ENCODE data around the gene YWHAE. TPM values are rescaled to one million over a fixed set of nuclear protein-coding genes. Genes with fewer than 3 reads are reported as not detected.
"Not testable (repeated sequence)": the region's sequence is repeated elsewhere in the genome, so short reads cannot be mapped to it uniquely, and the experiment has no call there.

The YWHAE gene
- total RNA-seq, 2 experiments from 2014 or later = 267 to 646 TPM

DNA sequence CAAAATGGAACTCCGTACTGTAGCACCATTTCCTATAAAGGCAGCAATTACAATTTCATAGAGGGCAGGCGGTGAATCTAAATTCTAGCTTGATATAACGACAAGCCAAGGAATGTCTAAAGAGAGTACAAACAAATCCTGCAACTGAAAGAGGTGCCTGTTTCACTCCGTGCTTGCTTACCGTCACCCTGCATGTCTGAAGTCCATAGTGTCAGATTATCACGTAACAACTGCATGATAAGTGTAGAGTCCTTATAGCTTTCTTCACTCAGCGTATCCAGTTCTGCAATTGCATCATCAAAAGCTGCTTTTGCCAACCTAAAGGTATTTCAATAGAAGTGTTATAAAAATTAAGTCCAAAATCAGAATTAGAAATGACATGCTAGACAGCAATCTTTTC lies 46.0 kb downstream of the YWHAE start:
- ChIA-PET POLR2A (no interaction called here), CTCF (ENCODE audit: unreplicated experiment) (no interaction called here)
- H3K4me2 ChIP-seq (ENCODE audit: low read length) = no peak overlapping the region
- H3K4me3 ChIP-seq (ENCODE audit: low read depth, low read length, poor library complexity, severe bottlenecking) = no peak overlapping the region
- no peaks in the 10 kb centered on the region for H3K4me1 ChIP-seq (ENCODE audit: insufficient read depth, low read length, poor library complexity, severe bottlenecking)
- no peaks in the 10 kb centered on the region; the same call in 1 of the 2 replicates for H4K20me1 ChIP-seq (ENCODE audit: insufficient read depth, low read length)
- peaks cover 34% of the 10 kb centered on the region; the same call in 1 of the 2 replicates for H3K79me2 ChIP-seq (ENCODE audit: insufficient read depth, low read depth, low read length)
- no peak overlapping the region for H3K27ac ChIP-seq (ENCODE audit: low read depth, low read length, poor library complexity, severe bottlenecking)
- TF ChIP-seq EZH2phosphoT487 (IDR thresholded peaks at IDR 0.05; ENCODE audit: borderline replicate concordance, low read depth, low read length) = no peak
- TF ChIP-seq, protein P1, sequence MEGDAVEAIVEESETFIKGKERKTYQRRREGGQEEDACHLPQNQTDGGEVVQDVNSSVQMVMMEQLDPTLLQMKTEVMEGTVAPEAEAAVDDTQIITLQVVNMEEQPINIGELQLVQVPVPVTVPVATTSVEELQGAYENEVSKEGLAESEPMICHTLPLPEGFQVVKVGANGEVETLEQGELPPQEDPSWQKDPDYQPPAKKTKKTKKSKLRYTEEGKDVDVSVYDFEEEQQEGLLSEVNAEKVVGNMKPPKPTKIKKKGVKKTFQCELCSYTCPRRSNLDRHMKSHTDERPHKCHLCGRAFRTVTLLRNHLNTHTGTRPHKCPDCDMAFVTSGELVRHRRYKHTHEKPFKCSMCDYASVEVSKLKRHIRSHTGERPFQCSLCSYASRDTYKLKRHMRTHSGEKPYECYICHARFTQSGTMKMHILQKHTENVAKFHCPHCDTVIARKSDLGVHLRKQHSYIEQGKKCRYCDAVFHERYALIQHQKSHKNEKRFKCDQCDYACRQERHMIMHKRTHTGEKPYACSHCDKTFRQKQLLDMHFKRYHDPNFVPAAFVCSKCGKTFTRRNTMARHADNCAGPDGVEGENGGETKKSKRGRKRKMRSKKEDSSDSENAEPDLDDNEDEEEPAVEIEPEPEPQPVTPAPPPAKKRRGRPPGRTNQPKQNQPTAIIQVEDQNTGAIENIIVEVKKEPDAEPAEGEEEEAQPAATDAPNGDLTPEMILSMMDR (conservative IDR thresholded peaks at IDR 0.05; ENCODE audit: low read length) = no peak
- no peaks in the 10 kb centered on the region for H3K9me2 ChIP-seq (ENCODE audit: insufficient read depth, low read length)
- intact Hi-C loops (cut with micrococcal nuclease; ENCODE audit: unreplicated experiment) = no loop called here
- H3K36me3 ChIP-seq (ENCODE audit: insufficient read depth, low read length) = peaks cover 93% of the 10 kb centered on the region
- H3K9me3 ChIP-seq (ENCODE audit: low read length) = no peaks in the 10 kb centered on the region
- no peak for DNase-seq (ENCODE audit: low spot score)
- BruUV-seq (replicated peaks) = TSS peak; percentile 50
- H2AFZ ChIP-seq (ENCODE audit: low read length) = no peak overlapping the region

DNA sequence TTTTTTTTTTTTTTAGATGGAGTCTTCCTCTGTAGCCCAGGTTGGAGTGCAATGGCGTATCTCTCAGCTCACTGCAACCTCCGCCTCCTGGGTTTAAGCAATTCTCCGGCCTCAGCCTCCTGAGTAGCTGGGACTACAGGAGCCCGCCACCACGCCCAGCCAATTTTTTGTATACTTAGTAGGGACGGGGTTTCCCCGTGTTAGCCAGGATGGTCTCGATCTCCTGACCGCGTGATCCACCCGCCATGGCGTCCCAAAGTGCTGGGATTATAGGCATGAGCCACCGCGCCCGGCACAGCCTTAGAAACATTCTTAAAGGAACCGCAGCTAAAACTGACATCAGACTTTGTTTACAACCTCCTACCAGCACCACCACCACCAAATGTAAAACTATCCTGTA lies 47.5 kb downstream of the YWHAE start:
- H2AFZ ChIP-seq (ENCODE audit: low read length); H3K4me3 ChIP-seq (ENCODE audit: low read depth, low read length, poor library complexity, severe bottlenecking); intact Hi-C loops (cut with micrococcal nuclease; ENCODE audit: unreplicated experiment); H3K27ac ChIP-seq (ENCODE audit: low read depth, low read length, poor library complexity, severe bottlenecking); POLR2A ChIA-PET; H3K9me3 ChIP-seq (ENCODE audit: low read length); H3K4me2 ChIP-seq (ENCODE audit: low read length); DNase-seq (ENCODE audit: low spot score); H3K9me2 ChIP-seq (ENCODE audit: insufficient read depth, low read length); BruUV-seq (replicated peaks); H3K4me1 ChIP-seq (ENCODE audit: insufficient read depth, low read length, poor library complexity, severe bottlenecking); H4K20me1 ChIP-seq (ENCODE audit: insufficient read depth, low read length): not testable (repeated sequence)
- peaks cover 92% of the 10 kb centered on the region for H3K36me3 ChIP-seq (ENCODE audit: insufficient read depth, low read length)
- H3K79me2 ChIP-seq (ENCODE audit: insufficient read depth, low read depth, low read length) = peaks cover 39% of the 10 kb centered on the region; the same call in 1 of the 2 replicates
- CTCF ChIA-PET (ENCODE audit: unreplicated experiment) = interaction anchor here (0.6 kb wide), 1 partner anchor 26 kb away, joined by 4 read pairs; no protein-coding TSS in a partner anchor

DNA sequence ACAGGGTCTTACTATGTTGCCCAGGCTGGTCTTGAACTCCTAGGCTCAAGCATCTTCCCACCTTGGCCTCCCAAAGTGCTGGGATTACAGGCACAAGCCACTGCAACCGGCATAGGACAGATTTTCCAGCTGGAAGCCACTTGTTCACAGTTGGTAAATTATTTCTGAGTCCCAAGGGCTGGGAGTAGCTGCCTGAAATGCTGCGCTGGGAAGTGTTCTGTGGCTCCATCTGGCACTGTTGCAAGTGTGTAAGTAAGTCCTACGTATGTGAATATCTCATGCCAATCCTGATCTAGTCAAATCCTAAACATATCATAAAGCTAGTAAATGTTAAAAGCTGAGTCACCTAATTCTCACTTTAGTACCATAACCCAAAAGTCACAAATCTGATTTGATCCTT lies 48.1 kb downstream of the YWHAE start:
- H3K27ac ChIP-seq (ENCODE audit: low read depth, low read length, poor library complexity, severe bottlenecking) = no peak overlapping the region
- H3K4me2 ChIP-seq (ENCODE audit: low read length) = no peak overlapping the region
- H3K9me2 ChIP-seq (ENCODE audit: insufficient read depth, low read length) = no peaks in the 10 kb centered on the region
- intact Hi-C loops (cut with micrococcal nuclease; ENCODE audit: unreplicated experiment) = no loop called here
- ChIA-PET CTCF (ENCODE audit: unreplicated experiment) (no interaction called here), POLR2A (interaction anchor here (0.5 to 1.4 kb wide), 3 partner anchors 13 to 446 kb away, joined by 3 to 5 read pairs (median 3); no protein-coding TSS in a partner anchor)
- peaks cover 43% of the 10 kb centered on the region; the same call in 1 of the 2 replicates for H3K79me2 ChIP-seq (ENCODE audit: insufficient read depth, low read depth, low read length)
- no peaks in the 10 kb centered on the region; the same call in 1 of the 2 replicates for H4K20me1 ChIP-seq (ENCODE audit: insufficient read depth, low read length)
- BruUV-seq (replicated peaks) = TSS peak; percentile 53
- no peak for DNase-seq (ENCODE audit: low spot score)
- H3K36me3 ChIP-seq (ENCODE audit: insufficient read depth, low read length) = peaks cover 94% of the 10 kb centered on the region
- no peaks in the 10 kb centered on the region for H3K4me1 ChIP-seq (ENCODE audit: insufficient read depth, low read length, poor library complexity, severe bottlenecking)
- H2AFZ ChIP-seq (ENCODE audit: low read length) = no peak overlapping the region
- H3K4me3 ChIP-seq (ENCODE audit: low read depth, low read length, poor library complexity, severe bottlenecking) = no peak overlapping the region
- TF ChIP-seq EZH2phosphoT487 (IDR thresholded peaks at IDR 0.05; ENCODE audit: borderline replicate concordance, low read depth, low read length) = no peak
- H3K9me3 ChIP-seq (ENCODE audit: low read length) = no peaks in the 10 kb centered on the region

DNA sequence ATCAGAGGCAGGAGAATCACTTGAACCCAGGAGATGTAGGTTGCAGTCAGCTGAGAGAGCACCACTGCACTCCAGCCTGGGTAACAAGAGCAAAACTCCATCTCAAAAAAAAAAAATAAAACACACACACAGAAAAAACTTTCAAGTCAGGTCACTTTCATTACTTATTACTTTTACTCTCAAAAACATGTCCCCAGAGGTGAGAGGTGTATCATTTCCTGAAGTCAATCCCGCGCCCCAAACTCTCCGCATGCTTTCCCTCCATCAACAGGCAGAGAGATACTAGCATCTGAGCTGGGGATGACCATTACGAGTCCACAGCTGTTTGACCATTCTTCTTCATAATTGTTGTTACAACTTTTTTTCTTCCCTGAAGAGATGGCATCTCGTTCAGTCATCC lies 48.7 kb downstream of the YWHAE start:
- Histone ChIP-seq H3K79me2 (ENCODE audit: insufficient read depth, low read depth, low read length) (peaks cover 46% of the 10 kb centered on the region; the same call in 1 of the 2 replicates), H3K4me1 (ENCODE audit: insufficient read depth, low read length, poor library complexity, severe bottlenecking) (no peaks in the 10 kb centered on the region)

More for the DNA sequence above, 48.7 kb downstream of the YWHAE start:
- Histone ChIP-seq H3K27ac (ENCODE audit: low read depth, low read length, poor library complexity, severe bottlenecking) (no peak overlapping the region), H3K4me3 (ENCODE audit: low read depth, low read length, poor library complexity, severe bottlenecking) (no peak overlapping the region), H2AFZ (ENCODE audit: low read length) (no peak overlapping the region), H3K9me2 (ENCODE audit: insufficient read depth, low read length) (no peaks in the 10 kb centered on the region), H3K36me3 (ENCODE audit: insufficient read depth, low read length) (peaks cover 92% of the 10 kb centered on the region), H4K20me1 (ENCODE audit: insufficient read depth, low read length) (no peaks in the 10 kb centered on the region; the same call in 1 of the 2 replicates), H3K4me2 (ENCODE audit: low read length) (no peak overlapping the region), H3K9me3 (ENCODE audit: low read length) (no peaks in the 10 kb centered on the region)
- DNase-seq (ENCODE audit: low spot score) = no peak
- no TSS peak for BruUV-seq (replicated peaks)
- intact Hi-C loops (cut with micrococcal nuclease; ENCODE audit: unreplicated experiment) = no loop called here
- POLR2A ChIA-PET = interaction anchor here (0.7 to 1.4 kb wide), 2 partner anchors 14 to 227 kb away, joined by 3 to 5 read pairs; no protein-coding TSS in a partner anchor
- CTCF ChIA-PET (ENCODE audit: unreplicated experiment) = no interaction called here
- TF ChIP-seq, protein P1 (conservative IDR thresholded peaks at IDR 0.05; ENCODE audit: low read length) = no peak
- no peak for TF ChIP-seq EZH2phosphoT487 (IDR thresholded peaks at IDR 0.05; ENCODE audit: borderline replicate concordance, low read depth, low read length)
